Measurements from ENCODE around the gene RGS11. TPM values are rescaled to one million over a fixed set of nuclear protein-coding genes. Genes with fewer than 3 reads are reported as not detected.

RGS11 gene
- total RNA-seq, 1 experiment from 2014 or later, result not detected

DNA sequence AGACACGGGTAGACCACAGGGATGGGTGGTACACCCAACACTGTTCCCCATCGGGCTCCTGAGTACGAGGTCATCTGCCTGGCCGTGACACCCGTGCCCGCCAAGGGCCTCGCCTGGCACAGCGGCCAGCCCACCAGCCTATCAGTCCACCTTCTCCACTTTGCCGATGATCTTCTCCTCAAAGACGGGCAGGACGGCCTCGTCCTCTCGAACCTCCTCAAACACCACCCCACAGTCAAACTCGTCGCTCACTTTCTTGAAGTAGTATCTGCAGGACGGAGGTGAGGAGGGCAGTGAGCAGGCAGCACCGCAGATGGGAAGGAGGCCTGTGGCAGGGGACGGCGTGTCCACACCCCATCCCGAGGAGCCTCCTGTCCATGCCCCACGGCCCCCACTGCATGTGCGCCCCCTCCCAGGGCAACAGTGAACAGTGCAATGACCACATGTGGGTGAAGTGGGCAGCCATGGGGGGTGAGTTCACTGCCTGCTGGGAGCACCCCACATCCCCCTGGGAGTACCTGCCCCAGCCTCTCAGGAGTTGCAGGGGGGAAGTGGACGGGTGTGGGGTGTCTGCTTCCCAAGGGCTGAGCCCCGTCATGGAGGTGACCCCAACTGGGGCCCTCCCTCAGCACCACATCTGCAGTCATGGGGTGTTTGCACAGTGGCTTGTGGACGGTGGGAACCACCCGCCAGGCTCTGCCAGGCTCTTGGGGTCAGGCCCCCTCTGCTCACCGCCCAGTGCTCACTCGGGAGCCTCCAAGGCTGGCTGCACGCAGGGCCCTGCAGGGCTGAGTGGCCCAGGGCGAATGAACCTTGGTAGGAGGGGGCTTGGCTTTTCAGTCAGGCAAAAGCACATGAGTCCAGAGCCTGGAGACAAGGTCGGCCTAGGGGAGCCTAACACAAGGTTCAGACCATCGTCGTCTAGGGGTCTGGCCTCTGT lies 12.5 kb upstream of the RGS11 start:
- no TSS peak for BruUV-seq (replicated peaks)
- no peaks in the 10 kb centered on the region for H3K9me3 ChIP-seq (ENCODE audit: low read depth, low read length, poor library complexity, severe bottlenecking)
- no peak for DNase-seq (ENCODE audit: low spot score)
- H3K27ac ChIP-seq (ENCODE audit: low read depth, low read length, poor library complexity, severe bottlenecking), result no peak overlapping the region
- TF ChIP-seq CTCF (conservative IDR thresholded peaks at IDR 0.05; ENCODE audit: low read depth, low read length), result no peak
- TF ChIP-seq EZH2 (IDR thresholded peaks at IDR 0.05; ENCODE audit: borderline replicate concordance, low read depth, low read length, poor library complexity, severe bottlenecking), result no peak
- H3K4me3 ChIP-seq (ENCODE audit: low read depth, low read length, poor library complexity, severe bottlenecking), result no peak overlapping the region
- POLR2A ChIA-PET (ENCODE audit: low non-redundant PET), result no interaction called here
- CTCF ChIA-PET, result no interaction called here
- no peaks in the 10 kb centered on the region for H3K4me1 ChIP-seq (ENCODE audit: insufficient read depth, low read length, poor library complexity, severe bottlenecking)
- no peaks in the 10 kb centered on the region for H3K27me3 ChIP-seq (replicated peaks; ENCODE audit: insufficient read depth, low read depth, low read length, poor library complexity)
- intact Hi-C loops (cut with micrococcal nuclease; ENCODE audit: unreplicated experiment), result no loop called here
- H3K36me3 ChIP-seq (ENCODE audit: insufficient read depth, low read length, poor library complexity, severe bottlenecking), result peaks cover 15% of the 10 kb centered on the region

DNA sequence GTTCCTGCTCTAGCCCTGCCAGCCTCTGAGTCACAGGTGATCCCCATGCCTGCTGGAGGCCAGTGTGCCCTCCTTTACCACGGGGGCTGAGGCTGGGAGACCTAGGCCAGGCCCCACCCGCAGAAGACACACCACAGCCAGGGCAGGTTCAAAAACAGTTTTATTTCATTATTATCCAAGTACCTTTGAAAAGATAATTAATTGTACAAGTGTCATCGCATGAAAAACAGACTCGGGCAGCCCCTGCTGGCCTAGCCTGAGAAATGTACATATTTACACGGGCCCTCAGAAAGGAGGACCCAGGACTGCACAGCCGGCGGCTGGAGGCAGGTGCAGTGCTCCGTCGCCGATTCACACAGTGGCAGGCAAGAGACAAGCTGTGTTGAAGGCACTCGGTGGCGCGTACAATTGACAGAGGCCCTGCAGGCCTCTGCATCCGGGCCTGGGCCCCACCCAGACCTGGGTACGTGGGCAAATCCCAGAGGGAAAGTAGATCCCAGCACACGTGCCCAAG lies 11.6 kb upstream of the RGS11 start:
- TF ChIP-seq CTCF (conservative IDR thresholded peaks at IDR 0.05; ENCODE audit: low read depth, low read length) (peak; percentile 44), EZH2 (IDR thresholded peaks at IDR 0.05; ENCODE audit: borderline replicate concordance, low read depth, low read length, poor library complexity, severe bottlenecking) (no peak)
- DNase-seq (ENCODE audit: low spot score), result peak; percentile 34
- CTCF ChIA-PET, result no interaction called here
- H3K9me3 ChIP-seq (ENCODE audit: low read depth, low read length, poor library complexity, severe bottlenecking), result no peaks in the 10 kb centered on the region
- peaks cover 15% of the 10 kb centered on the region for H3K36me3 ChIP-seq (ENCODE audit: insufficient read depth, low read length, poor library complexity, severe bottlenecking)
- H3K4me3 ChIP-seq (ENCODE audit: low read depth, low read length, poor library complexity, severe bottlenecking), result no peak overlapping the region
- H3K27ac ChIP-seq (ENCODE audit: low read depth, low read length, poor library complexity, severe bottlenecking), result no peak overlapping the region
- intact Hi-C loops (cut with micrococcal nuclease; ENCODE audit: unreplicated experiment), result no loop called here
- no peaks in the 10 kb centered on the region for H3K27me3 ChIP-seq (replicated peaks; ENCODE audit: insufficient read depth, low read depth, low read length, poor library complexity)
- no TSS peak for BruUV-seq (replicated peaks)
- POLR2A ChIA-PET (ENCODE audit: low non-redundant PET), result no interaction called here
- H3K4me1 ChIP-seq (ENCODE audit: insufficient read depth, low read length, poor library complexity, severe bottlenecking), result no peaks in the 10 kb centered on the region

DNA sequence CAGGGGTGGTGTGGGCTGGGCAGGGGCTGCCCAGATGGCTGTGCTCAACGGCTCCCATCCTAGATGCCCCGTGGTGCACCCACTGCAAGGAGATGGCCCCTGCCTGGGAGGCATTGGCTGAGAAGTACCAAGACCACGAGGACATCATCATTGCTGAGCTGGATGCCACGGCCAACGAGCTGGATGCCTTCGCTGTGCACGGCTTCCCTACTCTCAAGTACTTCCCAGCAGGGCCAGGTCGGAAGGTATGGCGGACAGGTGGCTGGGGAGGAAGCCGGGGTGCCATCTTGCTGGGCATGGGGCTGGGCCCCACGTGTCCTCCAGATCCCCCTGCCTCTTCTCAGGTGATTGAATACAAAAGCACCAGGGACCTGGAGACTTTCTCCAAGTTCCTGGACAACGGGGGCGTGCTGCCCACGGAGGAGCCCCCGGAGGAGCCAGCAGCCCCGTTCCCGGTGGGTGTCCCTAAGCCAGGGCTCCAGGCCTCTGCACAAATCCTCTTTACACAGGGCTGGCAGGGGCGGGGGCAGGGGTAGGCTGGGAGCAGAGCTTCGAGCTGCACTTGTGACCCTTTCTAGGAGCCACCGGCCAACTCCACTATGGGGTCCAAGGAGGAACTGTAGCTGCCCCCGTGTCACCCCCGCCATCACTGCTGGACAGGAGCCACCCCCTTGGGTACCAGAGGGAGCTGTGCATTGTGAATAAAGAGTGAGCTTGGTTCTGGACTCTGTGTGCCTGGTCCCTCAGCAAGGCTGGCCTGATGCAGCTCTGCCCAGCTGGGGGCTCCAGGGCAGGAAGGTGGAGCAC lies 10.9 kb upstream of the RGS11 start:
- ChIA-PET POLR2A (ENCODE audit: low non-redundant PET) (no interaction called here), CTCF (no interaction called here)
- intact Hi-C loops (cut with micrococcal nuclease; ENCODE audit: unreplicated experiment), result no loop called here
- Histone ChIP-seq H3K4me1 (ENCODE audit: insufficient read depth, low read length, poor library complexity, severe bottlenecking) (no peaks in the 10 kb centered on the region), H3K36me3 (ENCODE audit: insufficient read depth, low read length, poor library complexity, severe bottlenecking) (peaks cover 15% of the 10 kb centered on the region), H3K27me3 (replicated peaks; ENCODE audit: insufficient read depth, low read depth, low read length, poor library complexity) (no peaks in the 10 kb centered on the region), H3K4me3 (ENCODE audit: low read depth, low read length, poor library complexity, severe bottlenecking) (no peak overlapping the region), H3K27ac (ENCODE audit: low read depth, low read length, poor library complexity, severe bottlenecking) (no peak overlapping the region), H3K9me3 (ENCODE audit: low read depth, low read length, poor library complexity, severe bottlenecking) (no peaks in the 10 kb centered on the region)
- DNase-seq (ENCODE audit: low spot score), result no peak
- TF ChIP-seq CTCF (conservative IDR thresholded peaks at IDR 0.05; ENCODE audit: low read depth, low read length), result no peak
- no peak for TF ChIP-seq EZH2 (IDR thresholded peaks at IDR 0.05; ENCODE audit: borderline replicate concordance, low read depth, low read length, poor library complexity, severe bottlenecking)
- no TSS peak for BruUV-seq (replicated peaks)
